GM23248 (cell line): ENCODE results near the gene CELF1.

Experiments
- EZH2 ChIP-seq: fragments of 200-600 bp; sonication (generic); IDR thresholded peaks from 2 replicates; pipeline ENCODE4 v1.6.1; 2018; ENCODE audit warnings: antibody characterized with exemption, mild to moderate bottlenecking; ENCODE audit not compliant: insufficient read depth, poor library complexity, severe bottlenecking
- EZH2phosphoT487 ChIP-seq: fragments of 200-600 bp; sonication (generic); IDR thresholded peaks from 2 replicates; pipeline ENCODE4 v1.6.1; 2018; ENCODE audit warnings: antibody characterized with exemption, moderate library complexity, mild to moderate bottlenecking, low read depth; ENCODE audit not compliant: insufficient read depth

- TF ChIP-seq EZH2phosphoT487 (no peak), EZH2 (no peak)
These were observed 82.3 kb downstream of the CELF1 start for GRCh38 chr11:47470671-47471070.
